HepG2 (cell line): ENCODE measurements around the gene HAGH. TPM values are rescaled to one million over a fixed set of nuclear protein-coding genes. Genes with fewer than 3 reads are reported as not detected.

Experiments used
- HMGXB3 ChIP-seq: sonication (generic); formaldehyde crosslinking; IDR thresholded peaks from 2 replicates; pipeline ENCODE4 v1.4.0; 2020; ENCODE audit warnings: missing genetic modification reagents, borderline replicate concordance
- SALL2 ChIP-seq: sonication (generic); formaldehyde crosslinking; IDR thresholded peaks from 2 replicates; pipeline ENCODE4 v1.8.1; 2023; ENCODE audit warnings: mild to moderate bottlenecking, missing genetic modification reagents, inconsistent platforms
- SP5 ChIP-seq: IDR thresholded peaks from 2 replicates; pipeline ENCODE4 v1.6.1; 2016; ENCODE audit warnings: low read depth, borderline replicate concordance
- ZFP41 ChIP-seq: sonication (generic); formaldehyde crosslinking; IDR thresholded peaks from 2 replicates; pipeline ENCODE4 v1.4.0; 2020; ENCODE audit warnings: mild to moderate bottlenecking, missing genetic modification reagents, borderline replicate concordance
- ZFY ChIP-seq: sonication (generic); formaldehyde crosslinking; IDR thresholded peaks from 2 replicates; pipeline ENCODE4 v1.4.0; 2020; ENCODE audit warnings: missing genetic modification reagents
- ZNF530 ChIP-seq: sonication (generic); formaldehyde crosslinking; IDR thresholded peaks from 2 replicates; pipeline ENCODE4 v1.5.0; 2020; ENCODE audit warnings: low read depth, mild to moderate bottlenecking, missing genetic modification reagents
- polyA plus RNA-seq, 8 experiments: library from polyadenylated mRNA; depleted of rRNA in 3 of 8; stranded (reverse) in 7 of 8; unstranded in 1 of 8; fragments of >200 nt; fragmentation: Illumina TruSeq in 4 of 8; extraction: Trizol in 4 of 8; gene quantifications; 2 replicates each; pipeline versions ENCODE4 v1.2.1 to v1.2.3, GENCODE V29; 2011 to 2016; ENCODE audit warnings: low read depth in 4 of 8, missing spikeins in 1 of 8, mixed read lengths in 1 of 8; ENCODE audit not compliant: insufficient read depth in 1 of 8
- total RNA-seq, 5 experiments: library from RNA; depleted of rRNA; stranded (reverse); fragments of >200 nt; fragmentation: Illumina TruSeq; extraction: Trizol; gene quantifications; 2 replicates each; pipeline ENCODE4 v1.2.3, GENCODE V29; 2016; ENCODE audit warnings: low read depth in 1 of 5
- TF ChIP-seq, protein P1 (sequence below): IDR thresholded peaks from 2 replicates; pipeline ENCODE4 v1.6.1; 2016; ENCODE audit warnings: missing compliant biosample characterization, missing genetic modification reagents, borderline replicate concordance

The HAGH gene
- total and polyA plus RNA-seq, 2 of the 13 experiments (the other 11 are each of a cell fraction or from before 2014, with no cell fraction given), result 70.4 to 95.4 TPM

GRCh38 chr16:1782408-1783264 is 44.0 kb downstream of the HAGH start, which contains the start of the genes NUBP2 and SPSB3 (continued):
- TF ChIP-seq, protein P1, sequence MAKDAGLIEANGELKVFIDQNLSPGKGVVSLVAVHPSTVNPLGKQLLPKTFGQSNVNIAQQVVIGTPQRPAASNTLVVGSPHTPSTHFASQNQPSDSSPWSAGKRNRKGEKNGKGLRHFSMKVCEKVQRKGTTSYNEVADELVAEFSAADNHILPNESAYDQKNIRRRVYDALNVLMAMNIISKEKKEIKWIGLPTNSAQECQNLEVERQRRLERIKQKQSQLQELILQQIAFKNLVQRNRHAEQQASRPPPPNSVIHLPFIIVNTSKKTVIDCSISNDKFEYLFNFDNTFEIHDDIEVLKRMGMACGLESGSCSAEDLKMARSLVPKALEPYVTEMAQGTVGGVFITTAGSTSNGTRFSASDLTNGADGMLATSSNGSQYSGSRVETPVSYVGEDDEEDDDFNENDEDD (CRISPR knock-in tag), result peak; percentile 30; the same call in 1 of the 2 replicates
- TF ChIP-seq HMGXB3, result peak; percentile 59; the same call in 1 of the 2 replicates
- TF ChIP-seq ZNF530 (CRISPR knock-in tag), result no peak
- peak; percentile 81 for TF ChIP-seq ZFY
- TF ChIP-seq SALL2 (CRISPR knock-in tag), result no peak
- no peak for TF ChIP-seq ZFP41 (CRISPR knock-in tag)
- TF ChIP-seq SP5 (CRISPR knock-in tag), result peak; percentile 31; the same call in 1 of the 2 replicates
